Suprapubic skin (tissue), 4 donors: ENCODE results near the gene PDK1.
A peak's percentile ranks its signal among the peaks of the same experiment; 100 is the strongest.

Source experiments
- EP300 ChIP-seq: sonication (generic); formaldehyde crosslinking; IDR thresholded peaks from one replicate; pipeline ENCODE4 v1.6.1; 2017; ENCODE audit warnings: antibody characterized with exemption
- POLR2AphosphoS5 ChIP-seq, 3 donors: sonication (generic); formaldehyde crosslinking; IDR thresholded peaks; one replicate each; pipeline ENCODE4 v1.6.1; 2017; ENCODE audit warnings: antibody characterized with exemption in 3 of 3
- TF ChIP-seq, protein P1 (sequence below), 2 donors: fragments of 200-600 bp in 1 of 2; fragments of 450-650 bp in 1 of 2; sonication (generic) in 1 of 2; IDR thresholded peaks; one replicate each; pipeline ENCODE4 v1.5.1; 2016 to 2019; ENCODE audit warnings: antibody characterized with exemption in 2 of 2, mild to moderate bottlenecking in 1 of 2, moderate library complexity in 1 of 2

DNA sequence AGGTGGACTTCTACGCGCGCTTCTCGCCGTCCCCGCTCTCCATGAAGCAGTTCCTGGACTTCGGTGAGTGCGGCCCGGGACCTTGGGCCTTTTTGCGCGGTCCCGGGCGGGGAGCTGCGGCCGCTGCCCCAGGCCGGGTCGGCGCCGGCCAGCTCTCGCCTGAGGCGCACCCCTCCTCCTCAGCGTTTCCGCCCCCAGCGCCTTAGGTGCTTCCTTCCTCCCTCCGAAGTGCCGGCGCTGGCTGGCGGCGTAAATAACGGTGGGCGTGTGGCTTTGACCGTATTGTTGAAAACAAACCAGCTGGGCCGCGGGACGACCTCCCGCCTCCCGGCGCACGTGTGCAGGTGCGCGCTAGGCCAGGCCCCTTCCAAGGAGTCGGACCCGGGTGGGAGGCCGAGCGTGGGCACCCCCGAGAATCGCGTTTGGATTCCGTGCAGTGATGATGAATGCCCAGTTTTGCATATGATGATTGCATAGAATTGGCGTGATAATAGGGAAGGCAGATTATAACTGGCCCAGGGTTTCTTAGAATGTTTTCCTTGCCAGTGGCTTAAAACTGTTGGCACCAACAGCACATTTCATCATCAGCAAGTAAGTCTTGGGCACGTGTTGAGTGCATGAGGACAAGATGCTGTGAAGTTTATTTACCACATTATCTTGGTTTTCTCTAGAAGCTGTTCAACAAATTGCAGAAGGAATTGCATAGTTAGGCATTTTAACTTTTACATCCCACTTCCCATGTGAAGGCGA lies 569 bp downstream of the PDK1 start:
- no peak for TF ChIP-seq EP300
- TF ChIP-seq, protein P1, sequence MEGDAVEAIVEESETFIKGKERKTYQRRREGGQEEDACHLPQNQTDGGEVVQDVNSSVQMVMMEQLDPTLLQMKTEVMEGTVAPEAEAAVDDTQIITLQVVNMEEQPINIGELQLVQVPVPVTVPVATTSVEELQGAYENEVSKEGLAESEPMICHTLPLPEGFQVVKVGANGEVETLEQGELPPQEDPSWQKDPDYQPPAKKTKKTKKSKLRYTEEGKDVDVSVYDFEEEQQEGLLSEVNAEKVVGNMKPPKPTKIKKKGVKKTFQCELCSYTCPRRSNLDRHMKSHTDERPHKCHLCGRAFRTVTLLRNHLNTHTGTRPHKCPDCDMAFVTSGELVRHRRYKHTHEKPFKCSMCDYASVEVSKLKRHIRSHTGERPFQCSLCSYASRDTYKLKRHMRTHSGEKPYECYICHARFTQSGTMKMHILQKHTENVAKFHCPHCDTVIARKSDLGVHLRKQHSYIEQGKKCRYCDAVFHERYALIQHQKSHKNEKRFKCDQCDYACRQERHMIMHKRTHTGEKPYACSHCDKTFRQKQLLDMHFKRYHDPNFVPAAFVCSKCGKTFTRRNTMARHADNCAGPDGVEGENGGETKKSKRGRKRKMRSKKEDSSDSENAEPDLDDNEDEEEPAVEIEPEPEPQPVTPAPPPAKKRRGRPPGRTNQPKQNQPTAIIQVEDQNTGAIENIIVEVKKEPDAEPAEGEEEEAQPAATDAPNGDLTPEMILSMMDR (IDR thresholded peaks at IDR 0.05) = no peak
- TF ChIP-seq POLR2AphosphoS5 (IDR thresholded peaks at IDR 0.05) = peak in 2 of 3 donors; percentile 55 to 71
